ENCODE results near the gene MAP2. TPM values are rescaled to one million over a fixed set of nuclear protein-coding genes. Genes with fewer than 3 reads are reported as not detected.

The MAP2 gene
- total RNA-seq, 1 donor from 2014 or later = 16.5 TPM

DNA sequence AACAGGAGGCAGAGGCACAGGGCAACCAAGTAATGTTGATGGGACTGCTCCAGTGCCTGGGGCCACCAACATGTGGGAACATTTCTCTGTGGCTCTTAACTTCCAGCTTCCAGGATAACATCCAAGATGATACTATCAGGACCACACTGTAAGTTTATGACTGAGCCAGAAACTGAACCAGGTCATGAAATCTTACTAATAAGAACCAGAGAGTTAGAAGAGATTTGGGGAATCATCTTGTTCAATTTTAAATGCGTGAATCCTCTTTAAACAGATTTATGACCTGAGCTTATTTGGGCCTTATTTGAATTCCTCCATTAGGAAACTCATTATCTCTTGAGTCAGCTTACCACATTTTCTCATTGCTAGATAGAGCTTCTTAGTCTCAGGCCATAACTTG lies 45.0 kb downstream of the MAP2 start:
- Mint-ChIP-seq H3K27ac (no peak overlapping the region), H3K27me3 (no peaks in the 10 kb centered on the region), H3K9me3 (ENCODE audit: low read depth) (peaks cover 8% of the 10 kb centered on the region), H3K4me3 (ENCODE audit: low read depth) (no peak overlapping the region), H3K4me1 (ENCODE audit: low read depth) (peaks cover 10% of the 10 kb centered on the region), H3K36me3 (ENCODE audit: insufficient read depth) (no peaks in the 10 kb centered on the region)
- DNase-seq (ENCODE audit: low spot score, unreplicated experiment) = no peak
- TF ChIP-seq, protein P1, sequence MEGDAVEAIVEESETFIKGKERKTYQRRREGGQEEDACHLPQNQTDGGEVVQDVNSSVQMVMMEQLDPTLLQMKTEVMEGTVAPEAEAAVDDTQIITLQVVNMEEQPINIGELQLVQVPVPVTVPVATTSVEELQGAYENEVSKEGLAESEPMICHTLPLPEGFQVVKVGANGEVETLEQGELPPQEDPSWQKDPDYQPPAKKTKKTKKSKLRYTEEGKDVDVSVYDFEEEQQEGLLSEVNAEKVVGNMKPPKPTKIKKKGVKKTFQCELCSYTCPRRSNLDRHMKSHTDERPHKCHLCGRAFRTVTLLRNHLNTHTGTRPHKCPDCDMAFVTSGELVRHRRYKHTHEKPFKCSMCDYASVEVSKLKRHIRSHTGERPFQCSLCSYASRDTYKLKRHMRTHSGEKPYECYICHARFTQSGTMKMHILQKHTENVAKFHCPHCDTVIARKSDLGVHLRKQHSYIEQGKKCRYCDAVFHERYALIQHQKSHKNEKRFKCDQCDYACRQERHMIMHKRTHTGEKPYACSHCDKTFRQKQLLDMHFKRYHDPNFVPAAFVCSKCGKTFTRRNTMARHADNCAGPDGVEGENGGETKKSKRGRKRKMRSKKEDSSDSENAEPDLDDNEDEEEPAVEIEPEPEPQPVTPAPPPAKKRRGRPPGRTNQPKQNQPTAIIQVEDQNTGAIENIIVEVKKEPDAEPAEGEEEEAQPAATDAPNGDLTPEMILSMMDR (IDR thresholded peaks at IDR 0.05; ENCODE audit: unreplicated experiment) = no peak

DNA sequence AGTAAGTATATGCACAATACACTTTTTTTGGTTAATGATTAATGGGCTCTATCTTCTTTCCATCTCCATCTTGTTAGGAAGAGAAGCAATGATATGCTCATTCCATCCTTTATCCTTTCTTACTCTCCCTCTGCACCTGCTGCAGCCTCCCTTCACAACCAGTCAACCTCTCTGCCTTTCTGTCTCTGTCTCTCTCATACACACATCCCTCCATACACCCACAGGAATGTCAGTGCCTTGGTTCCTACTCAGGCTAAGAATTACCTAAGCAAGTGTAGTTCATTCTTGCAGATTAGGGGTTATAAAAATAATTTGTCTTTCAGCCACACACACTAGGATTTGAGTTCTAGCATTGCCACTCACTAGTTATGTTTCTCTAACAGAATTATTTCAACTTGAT lies 45.6 kb downstream of the MAP2 start:
- H3K4me1 Mint-ChIP-seq (ENCODE audit: low read depth) = peaks cover 10% of the 10 kb centered on the region
- TF ChIP-seq, protein P1 (IDR thresholded peaks at IDR 0.05; ENCODE audit: unreplicated experiment) = no peak

DNA sequence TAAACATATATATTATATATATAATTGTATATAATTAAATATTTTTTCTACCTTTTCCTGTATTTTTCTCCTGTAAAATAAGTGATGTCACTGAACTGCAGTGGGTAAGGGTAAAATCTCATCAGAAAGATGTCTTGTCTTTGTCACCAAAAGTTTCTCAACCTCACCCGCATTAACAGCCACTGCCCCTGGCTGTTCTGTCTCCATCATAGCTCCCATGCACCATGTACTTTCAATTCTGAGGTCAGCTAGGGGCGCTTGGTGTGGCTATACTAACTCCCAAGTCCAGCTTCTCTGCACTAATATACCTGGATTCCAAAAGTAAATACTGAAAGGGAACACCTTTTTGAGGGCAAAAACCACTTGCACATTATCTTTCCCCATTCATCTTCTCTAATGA lies 46.6 kb downstream of the MAP2 start:
- no peak overlapping the region for H3K27ac Mint-ChIP-seq
- TF ChIP-seq, protein P1 (IDR thresholded peaks at IDR 0.05; ENCODE audit: unreplicated experiment) = no peak
- H3K4me1 Mint-ChIP-seq (ENCODE audit: low read depth) = peaks cover 10% of the 10 kb centered on the region
- peaks cover 8% of the 10 kb centered on the region for H3K9me3 Mint-ChIP-seq (ENCODE audit: low read depth)
- DNase-seq (ENCODE audit: low spot score, unreplicated experiment) = no peak
- no peak overlapping the region for H3K4me3 Mint-ChIP-seq (ENCODE audit: low read depth)
- H3K36me3 Mint-ChIP-seq (ENCODE audit: insufficient read depth) = no peaks in the 10 kb centered on the region
- no peaks in the 10 kb centered on the region for H3K27me3 Mint-ChIP-seq

More for the DNA sequence above, 45.6 kb downstream of the MAP2 start:
- Mint-ChIP-seq H3K4me3 (ENCODE audit: low read depth) (no peak overlapping the region), H3K9me3 (ENCODE audit: low read depth) (peaks cover 8% of the 10 kb centered on the region), H3K27me3 (no peaks in the 10 kb centered on the region), H3K27ac (no peak overlapping the region), H3K36me3 (ENCODE audit: insufficient read depth) (no peaks in the 10 kb centered on the region)
- no peak for DNase-seq (ENCODE audit: low spot score, unreplicated experiment)

DNA sequence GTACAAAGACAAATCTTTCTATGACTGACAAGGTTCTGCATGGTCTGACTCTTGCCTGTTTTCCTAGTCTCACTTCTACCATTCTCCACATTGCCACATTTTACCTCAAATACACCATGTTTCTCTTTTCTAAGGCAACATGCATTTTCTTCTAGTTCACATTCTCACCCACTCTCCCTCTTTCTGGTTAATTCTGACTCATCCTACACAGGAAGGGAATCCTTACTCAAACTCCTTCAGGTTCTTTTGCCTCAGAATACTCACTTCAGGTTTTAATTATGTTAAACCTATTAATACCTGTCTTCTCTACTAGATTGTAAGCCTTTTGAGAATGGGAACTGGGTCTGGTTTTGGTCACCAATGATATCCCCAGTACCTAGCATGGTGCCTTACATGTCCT lies 47.2 kb downstream of the MAP2 start:
- TF ChIP-seq, protein P1 (IDR thresholded peaks at IDR 0.05; ENCODE audit: unreplicated experiment) = no peak

DNA sequence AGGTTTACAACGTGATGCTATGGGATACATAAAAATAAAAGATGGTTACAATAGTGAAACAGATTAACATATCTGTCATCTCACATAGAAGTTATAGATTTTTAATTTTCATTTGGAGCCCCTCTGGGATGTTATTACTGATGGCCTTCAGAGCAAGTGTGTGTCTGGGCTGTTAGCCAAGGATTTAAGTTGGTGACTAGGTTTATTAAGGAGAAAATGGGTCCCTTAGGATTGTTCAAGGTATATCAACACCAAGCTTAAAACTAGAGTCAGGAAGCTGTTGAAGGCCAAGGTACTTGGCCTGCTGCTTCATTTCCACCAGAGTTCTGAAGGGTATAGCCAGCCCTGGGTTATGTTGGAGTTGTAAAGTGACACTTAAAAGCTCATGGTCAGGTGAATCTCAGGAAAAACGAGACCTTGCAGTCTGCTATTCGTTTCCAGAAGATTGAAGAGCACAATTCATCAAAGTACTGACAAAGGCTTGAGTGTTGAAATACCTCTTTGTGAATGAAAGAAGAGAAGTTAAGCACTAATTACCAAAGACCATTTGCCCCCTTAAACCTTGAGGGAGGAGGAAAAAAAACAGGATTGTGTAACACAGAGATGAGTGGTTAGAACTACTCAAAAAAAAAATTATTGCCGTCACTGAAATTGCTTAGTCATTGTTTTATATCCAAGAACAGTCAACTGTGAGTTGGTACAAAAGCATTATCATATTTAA lies 48.4 kb downstream of the MAP2 start:
- Mint-ChIP-seq H3K4me3 (ENCODE audit: low read depth) (no peak overlapping the region), H3K27ac (no peak overlapping the region), H3K4me1 (ENCODE audit: low read depth) (peaks cover 10% of the 10 kb centered on the region), H3K36me3 (ENCODE audit: insufficient read depth) (no peaks in the 10 kb centered on the region), H3K9me3 (ENCODE audit: low read depth) (peaks cover 3% of the 10 kb centered on the region), H3K27me3 (no peaks in the 10 kb centered on the region)
- no peak for DNase-seq (ENCODE audit: low spot score, unreplicated experiment)
- TF ChIP-seq, protein P1 (IDR thresholded peaks at IDR 0.05; ENCODE audit: unreplicated experiment) = no peak

More for the DNA sequence above, 47.2 kb downstream of the MAP2 start:
- Mint-ChIP-seq H3K27ac (peak overlapping the region; percentile 6), H3K4me3 (ENCODE audit: low read depth) (no peak overlapping the region), H3K27me3 (no peaks in the 10 kb centered on the region), H3K36me3 (ENCODE audit: insufficient read depth) (no peaks in the 10 kb centered on the region), H3K9me3 (ENCODE audit: low read depth) (peaks cover 8% of the 10 kb centered on the region), H3K4me1 (ENCODE audit: low read depth) (peaks cover 10% of the 10 kb centered on the region)
- DNase-seq (ENCODE audit: low spot score, unreplicated experiment) = no peak
